ENCODE results near the gene TIE1.

- TF ChIP-seq CTCF (IDR thresholded peaks at IDR 0.05 in 4 of 5, conservative IDR thresholded peaks at IDR 0.05 in 1 of 5): no peak
- no peak for TF ChIP-seq POLR2A (IDR thresholded peaks at IDR 0.05)
Observed at GRCh38 chr1:43286115-43286514, 14.7 kb upstream of the TIE1 start.
